OCI-LY7 (cell line): ENCODE measurements around the gene TOR1A.

Experiments
- CTCF ChIP-seq: fragments of 200-600 bp; sonication (generic); conservative IDR thresholded peaks from 2 replicates; pipeline ENCODE4 v1.5.1; 2014; ENCODE audit warnings: mild to moderate bottlenecking, antibody characterized with exemption, low read length, moderate library complexity, mixed read lengths
- EZH2phosphoT487 ChIP-seq: fragments of 200-600 bp; sonication (generic); IDR thresholded peaks from 2 replicates; pipeline ENCODE4 v1.6.1; 2018; ENCODE audit warnings: low read depth, borderline replicate concordance, mild to moderate bottlenecking, mixed run types, antibody characterized with exemption, low read length, moderate library complexity, mixed read lengths

GRCh38 chr9:129762985-129763926 is 60.7 kb downstream of the TOR1A start:
- TF ChIP-seq CTCF (no peak), EZH2phosphoT487 (no peak)
